T follicular helper cell (primary cell): ENCODE data around the gene MLXIP.
A peak's percentile ranks its signal among the peaks of the same experiment; 100 is the strongest.

ENCODE experiments used
- DNase-seq: peaks from one replicate; pipeline ENCODE4 v3.0.0-alpha.2; 2020; ENCODE audit warnings: low read depth

MLXIP gene

DNA sequence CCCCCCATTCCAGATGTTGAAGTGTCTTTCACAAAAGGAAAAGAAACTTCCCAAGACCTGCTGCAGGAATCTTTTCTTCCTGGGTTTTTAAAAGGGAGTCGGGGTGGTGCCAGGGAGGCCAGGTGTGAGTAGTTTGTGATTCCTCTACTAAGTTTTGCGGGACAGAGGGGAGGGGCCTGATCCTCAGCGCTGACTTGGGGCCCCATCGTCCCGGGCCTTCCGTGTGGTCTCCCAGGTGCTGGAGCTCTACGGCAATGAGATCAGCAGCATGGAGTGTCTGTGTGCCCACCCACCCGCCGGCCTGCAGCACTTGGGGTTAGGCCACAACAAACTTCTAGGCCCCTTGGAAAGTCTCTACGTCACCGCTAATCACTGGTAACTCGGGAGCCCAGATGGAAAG lies 108.9 kb downstream of the MLXIP start:
- no peak for DNase-seq

GRCh38 chr12:122189626-122190475 lies 111.3 kb downstream of the MLXIP start:
- DNase-seq, result no peak

DNA sequence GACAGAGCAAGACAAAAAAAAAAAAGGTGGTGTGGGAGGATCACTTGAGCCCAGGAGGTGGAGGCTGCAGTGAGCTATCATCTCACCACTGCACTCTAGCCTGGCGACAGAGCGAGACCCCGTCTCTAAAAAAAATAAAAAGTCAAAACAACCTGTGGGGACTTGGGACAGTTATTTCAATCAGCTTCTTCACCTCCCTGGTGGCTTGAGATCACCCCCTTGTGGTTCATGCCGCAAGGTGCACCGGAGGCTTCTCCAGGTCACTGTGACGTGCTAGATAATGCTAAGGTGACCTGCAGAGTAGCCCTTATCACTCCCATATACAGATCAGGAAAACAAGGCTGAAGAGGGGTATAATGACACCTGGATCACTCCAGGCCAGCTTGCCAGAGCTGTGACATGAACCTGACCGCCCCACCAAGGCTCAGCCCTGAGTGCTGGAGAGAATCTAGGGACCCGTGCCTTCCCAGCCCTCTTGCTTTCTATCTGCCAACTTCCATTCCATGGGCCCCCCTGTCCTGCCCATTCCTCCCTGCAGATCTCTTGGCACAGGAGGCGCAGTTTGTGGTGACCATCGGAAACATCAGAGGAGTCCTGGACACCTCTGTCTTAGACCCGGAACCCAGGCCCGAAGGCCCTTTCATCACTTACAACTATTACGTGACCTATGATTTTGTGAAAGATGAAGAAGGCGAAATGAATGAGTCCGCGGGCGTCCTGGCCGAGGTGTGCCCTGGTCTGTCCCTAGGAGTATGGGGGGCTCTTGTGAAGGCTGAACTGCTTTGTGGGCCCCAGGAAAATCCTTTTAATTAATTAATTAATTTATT lies 112.5 kb downstream of the MLXIP start:
- DNase-seq, result peak; percentile 40

GRCh38 chr12:122192441-122192840 lies 113.9 kb downstream of the MLXIP start:
- DNase-seq, result no peak

GRCh38 chr12:122194804-122195203 lies 116.2 kb downstream of the MLXIP start:
- no peak for DNase-seq

DNA sequence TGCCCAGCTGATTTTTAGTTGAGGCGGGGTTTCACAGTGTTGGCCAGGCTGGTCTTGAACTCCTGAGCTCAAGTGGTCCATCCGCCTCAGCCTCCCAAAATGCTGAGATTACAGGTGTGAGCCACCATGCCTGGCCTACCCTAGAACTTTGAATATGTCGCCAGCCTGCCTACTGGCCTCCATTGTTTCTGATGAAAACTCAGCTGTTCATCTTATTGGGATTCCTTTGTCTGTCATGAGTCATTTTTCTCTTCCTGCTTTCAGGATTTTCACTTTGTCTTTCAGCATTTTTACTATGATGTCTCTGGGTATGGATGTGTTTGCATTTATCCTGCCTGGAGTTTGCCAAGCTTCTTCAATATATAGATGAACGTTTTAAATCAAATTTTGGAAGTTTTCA lies 116.8 kb downstream of the MLXIP start:
- DNase-seq, result no peak
